ENCODE measurements around the gene MAPK4.

MAPK4 gene

GRCh38 chr18:50654658-50655550, 95.0 kb downstream of the MAPK4 start:
- FAIRE-seq: no peak

- no peak for FAIRE-seq
Observed at GRCh38 chr18:50656396-50656795, 96.5 kb downstream of the MAPK4 start.

GRCh38 chr18:50656841-50657470, 97.1 kb downstream of the MAPK4 start:
- no peak for FAIRE-seq

GRCh38 chr18:50658601-50659000, 98.7 kb downstream of the MAPK4 start:
- no peak for FAIRE-seq

GRCh38 chr18:50659091-50660003, 99.5 kb downstream of the MAPK4 start:
- no peak for FAIRE-seq

- no peak for FAIRE-seq
Observed at GRCh38 chr18:50661013-50661412, 101.1 kb downstream of the MAPK4 start.

- no peak for FAIRE-seq
Observed at GRCh38 chr18:50662177-50662576, 102.3 kb downstream of the MAPK4 start.

- FAIRE-seq: no peak
Observed at GRCh38 chr18:50662775-50663383, 103.0 kb downstream of the MAPK4 start.

GRCh38 chr18:50663626-50664441, 103.9 kb downstream of the MAPK4 start:
- no peak for FAIRE-seq

- no peak for FAIRE-seq
Observed at GRCh38 chr18:50665015-50665414, 105.1 kb downstream of the MAPK4 start.

- no peak for FAIRE-seq
Observed at GRCh38 chr18:50665519-50665918, 105.6 kb downstream of the MAPK4 start.

- FAIRE-seq: no peak
Observed at GRCh38 chr18:50666536-50666935, 106.6 kb downstream of the MAPK4 start.

- FAIRE-seq: no peak
Observed at GRCh38 chr18:50671376-50671775, 111.5 kb downstream of the MAPK4 start.

- FAIRE-seq: no peak
Observed at GRCh38 chr18:50674307-50674980, 114.6 kb downstream of the MAPK4 start.

- no peak for FAIRE-seq
Observed at GRCh38 chr18:50675043-50675442, 115.2 kb downstream of the MAPK4 start.

- no peak for FAIRE-seq
Observed at GRCh38 chr18:50678651-50679050, 118.8 kb downstream of the MAPK4 start.

- FAIRE-seq: no peak
Observed at GRCh38 chr18:50679056-50679455, 119.2 kb downstream of the MAPK4 start.

- FAIRE-seq: no peak
Observed at GRCh38 chr18:50679656-50680055, 119.8 kb downstream of the MAPK4 start.

GRCh38 chr18:50680966-50681365, 121.1 kb downstream of the MAPK4 start:
- FAIRE-seq: no peak

- FAIRE-seq: no peak
Observed at GRCh38 chr18:50682852-50683251, 123.0 kb downstream of the MAPK4 start.

GRCh38 chr18:50686409-50686808, 126.5 kb downstream of the MAPK4 start:
- FAIRE-seq: no peak

Data from A204.1 (cell line).